ENCODE data around the gene GCNA.
"Not testable (repeated sequence)": the region's sequence is repeated elsewhere in the genome, so short reads cannot be mapped to it uniquely, and the experiment has no call there.

Gene GCNA

DNA sequence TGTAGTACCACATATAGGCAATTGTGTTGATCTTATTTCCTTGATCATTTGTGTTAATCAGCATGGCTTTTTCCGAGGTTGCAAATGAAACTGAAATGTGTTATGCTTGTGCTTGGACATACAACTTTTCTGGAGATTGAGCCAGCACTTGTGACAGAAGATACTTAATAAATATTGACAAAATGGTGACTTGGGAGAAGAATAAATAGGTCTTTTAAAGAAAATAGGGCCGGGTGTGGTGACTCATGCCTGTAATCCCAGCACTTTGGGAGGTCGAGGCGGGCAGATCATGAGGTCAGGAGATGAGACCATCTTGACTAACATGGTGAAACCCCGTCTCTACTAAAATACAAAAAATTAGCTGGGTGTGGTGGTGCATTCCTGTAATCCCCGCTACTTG lies 18.5 kb upstream of the GCNA start:
- not testable (repeated sequence) for DNase-seq

DNA sequence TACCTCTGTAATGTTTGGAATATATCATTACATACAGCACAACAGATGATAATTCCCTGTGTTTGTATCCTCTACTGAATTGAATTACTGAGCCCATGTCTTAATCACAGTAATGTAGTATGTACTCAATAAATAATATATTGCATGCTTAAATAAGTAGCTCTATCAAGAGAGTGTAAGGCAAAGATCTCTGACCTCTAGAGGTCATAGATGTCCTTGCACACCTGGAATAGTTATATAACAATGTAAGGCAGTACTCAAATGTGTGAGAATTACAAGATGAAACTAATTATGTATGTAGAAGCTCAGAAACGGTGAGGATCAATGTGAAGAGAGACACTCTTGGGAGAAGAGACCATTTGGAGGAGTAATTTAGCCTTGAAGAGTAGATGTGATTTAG lies 14.3 kb upstream of the GCNA start:
- DNase-seq, result no peak

DNA sequence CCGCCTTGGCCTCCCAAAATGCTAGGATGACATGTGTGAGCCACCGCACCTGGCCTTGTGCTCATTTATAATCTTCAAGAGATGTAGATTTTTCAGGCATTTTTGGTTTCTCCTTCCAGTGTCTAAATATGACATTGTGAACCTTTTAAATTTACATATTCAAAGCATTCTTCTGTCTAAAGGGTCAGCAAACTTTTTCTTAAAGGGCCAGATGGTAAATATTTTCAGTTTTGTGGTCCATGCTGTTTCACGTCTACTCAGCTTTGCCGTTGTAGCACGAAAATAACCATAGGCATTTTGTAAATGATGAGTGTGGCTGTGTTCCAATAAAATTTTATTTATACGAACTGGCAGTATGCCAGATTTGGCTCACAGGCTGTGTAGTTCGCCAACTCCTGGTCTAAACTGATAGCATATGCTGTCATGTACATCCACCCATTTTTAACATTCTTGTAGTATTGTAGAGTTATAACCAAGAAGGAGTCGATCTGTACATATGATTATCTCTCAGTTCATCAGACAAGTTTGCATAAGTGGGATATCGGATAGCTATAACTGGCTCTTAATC lies 12.7 kb upstream of the GCNA start:
- no peak for DNase-seq

DNA sequence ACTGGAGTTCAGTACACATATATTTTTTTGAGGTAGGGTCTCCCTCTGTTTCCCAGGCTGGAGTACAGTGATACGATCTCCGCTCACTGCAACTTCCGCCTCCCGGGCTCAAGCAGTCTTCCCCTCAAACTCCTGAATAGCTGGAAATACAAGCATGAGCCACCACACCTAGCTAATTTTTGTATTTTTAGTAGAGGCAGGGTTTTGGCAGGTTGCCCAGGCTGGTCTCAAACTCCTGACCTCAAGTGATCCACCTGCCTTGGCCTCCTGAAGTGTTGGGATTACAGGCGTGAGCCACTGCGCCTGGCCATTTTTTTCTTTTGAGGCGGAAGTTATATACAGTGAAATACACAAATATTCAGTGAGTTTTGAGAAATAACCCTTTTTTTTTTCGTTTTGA lies 6.8 kb upstream of the GCNA start:
- DNase-seq, result not testable (repeated sequence)

DNA sequence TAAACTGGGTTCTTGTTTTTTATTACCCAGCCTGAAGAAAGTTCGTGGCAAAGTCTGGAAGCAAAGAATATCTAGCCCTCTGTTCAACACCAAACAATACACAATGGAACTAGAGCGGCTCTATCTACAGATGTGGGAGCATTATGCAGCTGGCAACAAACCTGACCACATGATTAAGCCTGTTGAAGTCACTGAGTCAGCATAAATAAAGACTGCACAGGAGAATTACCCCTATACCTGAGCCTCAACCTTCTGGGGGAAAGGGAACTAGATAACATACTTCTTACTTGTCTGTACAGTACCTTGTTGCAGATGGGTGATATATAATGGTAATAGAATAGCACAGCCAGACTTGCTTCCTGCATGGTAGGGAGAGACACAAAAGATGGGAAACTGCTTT lies 4.6 kb upstream of the GCNA start:
- DNase-seq, result no peak

DNA sequence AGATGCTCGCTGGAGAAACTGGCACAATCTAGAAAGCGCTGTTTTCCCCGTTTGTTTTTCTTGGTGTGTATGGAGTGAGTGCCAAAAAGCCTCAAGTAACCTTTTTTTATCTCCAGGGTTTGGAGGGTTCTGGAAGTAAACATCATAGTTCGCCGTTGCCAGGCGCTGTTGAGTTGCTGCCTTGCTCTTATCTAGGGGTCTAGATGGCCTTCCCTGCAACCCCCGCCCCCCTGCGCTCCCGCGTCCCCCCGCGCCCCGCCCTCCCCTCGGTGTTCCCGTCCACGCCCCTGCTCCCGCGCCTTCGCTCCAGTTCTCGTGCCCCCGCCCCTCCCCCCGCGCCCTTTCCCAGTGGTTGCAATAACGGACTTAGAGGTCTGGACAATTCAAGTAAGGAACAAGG lies 555 bp upstream of the GCNA start:
- DNase-seq, result no peak

DNA sequence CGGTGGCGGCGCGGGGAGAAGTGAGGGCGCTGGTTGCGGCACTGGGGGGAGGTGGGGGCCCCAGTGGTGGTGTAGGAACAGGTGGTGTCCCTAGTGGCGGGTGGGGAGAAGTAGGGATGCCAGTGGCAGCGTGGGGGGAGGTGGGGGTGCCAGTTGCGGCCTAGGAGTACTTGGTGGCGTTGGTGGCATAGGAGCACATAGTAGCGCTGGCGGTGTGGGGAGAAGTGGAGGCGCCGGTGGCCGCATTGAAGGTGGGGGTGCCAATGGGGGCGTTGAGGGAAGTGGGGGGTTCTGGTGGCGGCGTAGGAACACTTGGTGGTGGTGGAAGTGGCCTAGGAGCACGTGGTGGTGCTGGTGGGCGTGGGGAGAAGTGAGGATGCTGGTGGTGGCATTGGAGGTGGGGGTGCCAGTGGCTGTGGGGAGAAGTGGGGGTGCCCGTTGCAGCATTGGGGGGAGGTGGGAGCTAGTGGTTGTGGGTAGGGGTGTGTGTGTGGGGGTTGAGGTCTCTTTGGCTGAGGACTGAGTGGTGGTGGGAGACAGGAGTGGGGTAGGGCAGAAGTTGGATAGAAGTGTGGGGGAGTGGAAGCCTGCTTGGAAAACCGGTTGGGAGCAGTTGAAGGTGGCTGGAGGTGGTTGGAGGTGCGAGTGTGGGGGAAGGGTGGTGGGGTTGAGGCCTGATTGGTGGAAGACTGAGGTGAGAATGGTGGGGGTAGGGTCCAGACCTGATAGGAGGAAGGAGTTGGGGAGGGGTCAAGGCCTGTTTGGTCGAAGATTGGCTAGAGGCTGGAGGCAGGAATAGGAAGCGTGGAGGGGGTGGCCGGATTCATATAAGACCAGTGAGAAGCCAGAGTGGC lies 1.1 kb downstream of the GCNA start:
- DNase-seq, result no peak

DNA sequence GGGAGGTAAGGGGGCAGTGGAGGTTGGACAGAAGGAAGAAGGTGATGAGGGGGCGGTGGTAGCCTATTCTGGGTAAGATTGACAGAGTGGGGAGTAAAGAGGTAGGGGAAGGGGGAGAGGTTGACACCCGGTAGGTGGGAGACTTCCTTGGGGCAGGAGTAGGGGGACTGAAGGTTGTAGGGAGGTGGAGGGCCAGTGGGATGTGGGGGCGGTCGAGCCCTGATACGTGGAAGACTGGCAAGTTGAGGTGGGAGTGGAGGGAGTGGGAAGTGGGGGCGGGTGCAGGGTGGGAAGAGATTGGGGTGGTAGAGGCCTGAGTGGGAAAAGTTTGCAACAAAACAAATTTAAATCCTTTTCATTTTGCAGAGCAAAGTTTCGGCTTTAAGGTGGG lies 1.7 kb downstream of the GCNA start:
- no peak for DNase-seq

DNA sequence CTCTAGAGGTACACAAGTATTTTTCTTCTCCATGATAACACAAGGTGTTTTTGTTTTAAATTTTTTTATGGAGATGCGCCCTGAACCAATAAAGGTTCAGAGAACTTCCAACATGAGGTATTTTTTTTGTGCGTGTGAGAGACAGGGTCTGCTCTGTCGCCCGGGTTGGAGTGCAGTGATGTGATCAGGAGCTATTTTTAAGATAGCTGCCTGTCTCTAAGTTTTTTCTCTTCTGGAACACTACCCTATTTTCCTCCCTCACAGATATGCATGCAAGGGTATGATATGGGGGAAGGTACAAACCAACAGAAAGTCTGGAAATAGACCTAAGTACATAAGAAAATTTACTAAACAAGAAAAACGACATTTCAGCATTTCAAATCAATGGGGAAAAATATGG lies 3.0 kb downstream of the GCNA start:
- DNase-seq, result no peak

DNA sequence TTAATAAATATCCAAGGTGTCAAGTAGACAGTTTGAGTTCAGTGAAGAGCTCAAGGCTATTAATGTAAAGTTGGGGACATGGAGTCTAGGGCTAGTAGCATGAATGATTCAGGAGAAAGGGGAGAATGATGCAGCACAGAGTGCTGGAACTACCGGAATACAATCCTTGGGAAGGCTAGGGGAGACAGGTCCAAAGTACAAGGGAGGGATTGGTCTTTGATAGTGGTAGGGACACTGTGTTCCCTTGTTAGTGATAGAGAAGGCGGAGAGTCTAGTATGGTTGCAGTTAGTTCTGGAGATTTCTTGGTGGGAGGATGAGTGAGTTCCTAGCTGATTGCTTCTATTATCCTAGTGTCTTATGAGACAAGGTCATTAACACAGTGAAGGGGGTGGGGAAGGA lies 8.7 kb downstream of the GCNA start:
- no peak for DNase-seq

DNA sequence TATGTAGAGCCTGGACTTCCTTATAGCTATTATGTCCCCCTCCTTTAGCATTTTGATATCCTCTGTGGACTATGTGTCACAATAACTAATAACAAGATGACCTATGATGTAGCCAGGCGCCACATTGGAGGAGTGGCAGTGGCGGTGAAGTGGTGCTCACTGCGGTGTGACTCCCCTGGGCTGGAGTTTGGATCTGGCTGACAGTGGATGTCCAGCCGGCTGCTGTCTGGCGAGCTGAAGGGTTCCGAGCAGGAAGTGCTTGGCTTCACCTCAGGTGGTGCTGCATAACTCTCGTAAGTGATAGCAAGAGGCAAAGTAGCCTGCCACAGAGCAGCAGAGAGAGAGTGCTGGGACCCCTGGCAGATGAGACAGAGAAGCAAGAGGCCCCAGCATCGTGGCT lies 15.0 kb downstream of the GCNA start:
- DNase-seq, result not testable (repeated sequence)

DNA sequence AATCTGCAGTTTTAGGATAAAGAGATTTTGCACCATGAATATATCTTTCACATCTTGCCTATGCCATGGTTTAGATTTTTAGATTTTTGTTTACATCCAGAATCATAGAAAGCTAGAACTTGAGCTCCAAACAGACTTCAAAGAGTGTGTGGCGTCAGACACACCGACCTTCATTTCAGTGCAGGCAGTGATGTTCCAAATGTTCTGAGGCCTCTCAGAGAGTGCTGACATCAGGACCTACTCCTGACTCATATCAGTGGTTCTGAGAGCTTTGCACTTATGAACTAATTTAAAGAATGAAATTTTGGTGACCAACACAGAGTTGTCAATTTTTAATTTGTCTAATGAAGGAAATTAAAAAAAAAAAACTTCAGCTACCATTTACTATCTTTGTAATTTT lies 21.7 kb downstream of the GCNA start:
- DNase-seq, result no peak

DNA sequence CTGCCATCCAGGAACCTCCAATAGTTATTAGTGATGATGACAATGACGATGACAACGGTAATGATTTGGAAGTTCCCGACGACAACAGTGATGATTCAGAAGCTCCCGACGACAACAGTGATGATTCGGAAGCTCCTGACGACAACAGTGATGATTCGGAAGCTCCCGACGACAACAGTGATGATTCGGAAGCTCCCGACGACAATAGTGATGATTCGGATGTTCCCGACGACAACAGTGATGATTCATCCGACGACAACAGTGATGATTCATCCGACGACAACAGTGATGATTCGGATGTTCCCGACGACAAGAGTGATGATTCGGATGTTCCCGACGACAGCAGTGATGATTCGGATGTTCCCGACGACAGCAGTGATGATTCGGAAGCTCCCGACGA lies 25.4 kb downstream of the GCNA start:
- no peak for DNase-seq

DNA sequence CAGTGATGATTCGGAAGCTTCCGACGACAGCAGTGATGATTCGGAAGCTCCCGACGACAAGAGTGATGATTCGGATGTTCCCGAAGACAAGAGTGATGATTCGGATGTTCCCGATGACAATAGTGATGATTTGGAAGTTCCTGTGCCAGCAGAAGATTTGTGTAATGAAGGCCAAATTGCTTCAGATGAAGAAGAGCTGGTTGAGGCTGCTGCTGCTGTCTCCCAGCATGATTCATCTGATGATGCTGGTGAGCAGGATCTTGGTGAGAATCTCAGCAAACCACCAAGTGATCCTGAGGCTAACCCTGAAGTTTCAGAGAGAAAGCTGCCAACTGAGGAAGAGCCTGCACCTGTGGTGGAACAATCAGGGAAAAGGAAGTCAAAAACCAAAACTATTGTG lies 25.9 kb downstream of the GCNA start:
- no peak for DNase-seq

DNA sequence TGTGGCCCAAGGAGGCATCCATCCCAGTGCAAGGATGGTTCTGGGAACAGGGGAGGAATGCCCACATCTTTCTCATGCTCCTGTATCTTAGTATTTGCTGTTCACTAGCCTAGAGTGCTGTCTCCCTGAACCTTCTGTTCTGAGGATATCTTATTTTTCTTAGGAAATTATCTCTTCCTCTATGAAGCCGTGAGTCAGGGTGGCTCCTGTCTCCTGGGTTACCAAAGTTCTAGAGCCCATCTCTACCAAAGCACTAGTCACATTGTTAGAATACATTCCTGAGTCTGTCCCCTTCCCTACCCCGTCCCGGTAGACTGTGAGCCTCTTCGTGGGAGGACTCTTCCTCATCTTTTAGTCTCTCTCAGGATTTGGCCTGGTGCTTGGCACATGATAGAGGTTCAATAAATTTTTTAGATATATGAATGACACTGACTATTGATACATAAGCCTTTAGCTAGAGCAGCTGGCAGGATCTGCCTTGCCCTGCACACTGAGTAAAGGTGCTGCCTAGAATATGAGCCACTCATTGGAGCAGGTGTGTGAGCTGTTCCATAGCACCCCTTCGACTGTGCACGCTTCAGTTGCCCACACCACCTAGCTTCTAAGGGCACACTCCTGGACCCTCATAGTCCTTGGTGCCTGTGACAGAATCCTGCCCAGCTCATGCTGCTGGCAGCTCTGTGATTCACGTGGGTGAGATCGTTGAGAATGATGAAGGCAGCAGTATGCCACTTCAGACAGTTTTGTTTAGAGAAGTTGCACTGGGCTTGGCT lies 26.7 kb downstream of the GCNA start:
- DNase-seq, result no peak

DNA sequence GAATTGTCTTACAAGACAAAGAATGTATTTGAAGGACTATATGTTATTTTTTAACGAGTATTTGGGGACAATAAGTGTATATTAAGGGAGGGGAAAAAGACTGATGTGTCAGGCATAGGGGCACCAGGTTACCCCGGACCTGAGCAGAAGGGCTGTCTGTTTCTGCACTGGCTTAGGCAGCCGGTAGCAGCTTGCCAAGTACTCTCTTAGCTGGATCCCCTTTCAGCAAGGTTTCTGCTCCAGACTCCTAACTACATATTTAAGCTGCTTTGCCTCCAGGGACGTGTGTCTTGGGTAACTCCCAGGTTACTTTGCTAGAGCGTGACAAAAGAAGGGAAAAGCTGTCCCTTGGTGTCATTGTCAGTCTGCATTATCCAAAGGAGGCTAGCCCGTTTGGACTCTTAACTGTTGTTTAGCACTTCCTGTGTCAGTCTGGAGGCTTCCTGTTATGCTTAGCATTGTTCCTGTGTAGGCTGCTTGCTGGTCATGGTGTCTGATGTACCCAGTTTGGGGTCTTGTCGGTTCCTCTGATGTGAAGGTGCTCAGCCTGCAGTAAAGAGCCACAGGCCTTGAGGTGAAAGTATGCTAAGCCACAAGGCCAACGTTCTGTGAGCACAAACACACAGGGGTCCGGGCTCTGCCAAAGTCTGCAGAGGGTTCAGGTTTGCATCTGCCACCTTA lies 28.4 kb downstream of the GCNA start:
- no peak for DNase-seq

DNA sequence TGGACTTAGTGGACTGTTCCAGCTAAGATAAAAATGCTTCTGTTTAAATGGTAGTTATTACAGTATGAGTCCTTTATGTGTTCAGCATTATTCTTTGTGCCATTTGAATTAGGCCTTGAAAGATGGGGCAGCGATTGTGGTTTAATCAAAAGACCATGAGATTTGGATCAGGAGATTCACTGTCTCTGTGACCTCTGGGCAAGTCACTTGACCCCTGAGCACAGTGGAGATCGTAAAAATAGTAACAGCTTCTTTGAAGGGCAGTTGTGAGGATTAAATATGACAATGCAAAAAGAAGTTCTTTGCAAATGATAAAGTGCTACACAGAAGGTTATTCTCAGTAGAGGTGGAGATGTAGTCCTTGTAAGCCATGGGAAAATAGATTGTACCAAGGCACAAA lies 29.3 kb downstream of the GCNA start:
- no peak for DNase-seq

DNA sequence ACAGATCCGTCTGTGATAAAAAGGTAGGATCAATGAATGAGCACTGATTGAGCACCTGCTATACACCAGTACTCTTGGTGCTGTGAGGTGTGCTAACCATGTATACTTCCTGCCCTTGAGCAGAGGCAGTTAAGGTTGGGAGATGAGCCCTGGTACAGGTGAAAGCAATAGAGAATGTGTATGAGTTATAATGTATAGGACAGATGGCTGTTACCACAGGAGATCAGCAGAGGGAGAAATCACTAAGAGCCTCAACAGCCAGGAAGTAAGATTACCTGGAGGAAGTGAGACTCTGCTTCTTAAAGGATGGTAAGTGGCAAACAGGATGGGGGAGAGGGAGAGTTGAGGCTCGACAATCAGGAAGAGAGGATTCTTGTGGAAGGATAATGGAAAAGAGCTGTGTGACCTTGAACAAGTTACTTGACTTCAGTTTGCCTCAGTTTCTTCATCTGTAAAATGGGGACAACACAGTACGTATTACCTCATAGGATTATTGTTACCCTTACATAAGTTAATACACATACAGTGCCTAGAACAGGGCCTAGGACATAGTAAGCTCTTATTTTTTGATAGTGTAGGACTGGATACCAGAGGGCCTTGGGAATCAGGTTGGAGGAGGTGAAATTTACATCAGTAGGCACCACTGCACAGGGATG lies 31.0 kb downstream of the GCNA start:
- no peak for DNase-seq

DNA sequence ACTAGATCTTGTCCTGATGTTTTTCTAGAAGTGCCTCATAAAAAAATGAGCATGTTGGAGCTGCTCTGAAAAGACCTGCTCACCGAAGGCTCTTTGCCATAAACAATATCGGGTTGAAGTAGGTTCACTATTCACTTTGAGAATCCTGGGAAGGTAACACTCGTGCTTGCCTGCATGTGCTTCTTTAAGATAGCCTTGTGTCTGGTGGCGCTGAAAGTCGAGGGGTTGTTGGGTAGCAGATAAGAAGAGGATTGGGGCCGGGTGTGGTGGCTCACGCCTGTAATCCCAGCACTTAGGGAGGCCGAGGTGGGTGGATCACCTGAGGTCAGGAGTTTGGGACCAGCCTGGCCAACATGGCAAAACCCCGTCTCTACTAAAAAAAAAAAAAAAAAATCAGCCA lies 33.5 kb downstream of the GCNA start:
- DNase-seq, result not testable (repeated sequence)

DNA sequence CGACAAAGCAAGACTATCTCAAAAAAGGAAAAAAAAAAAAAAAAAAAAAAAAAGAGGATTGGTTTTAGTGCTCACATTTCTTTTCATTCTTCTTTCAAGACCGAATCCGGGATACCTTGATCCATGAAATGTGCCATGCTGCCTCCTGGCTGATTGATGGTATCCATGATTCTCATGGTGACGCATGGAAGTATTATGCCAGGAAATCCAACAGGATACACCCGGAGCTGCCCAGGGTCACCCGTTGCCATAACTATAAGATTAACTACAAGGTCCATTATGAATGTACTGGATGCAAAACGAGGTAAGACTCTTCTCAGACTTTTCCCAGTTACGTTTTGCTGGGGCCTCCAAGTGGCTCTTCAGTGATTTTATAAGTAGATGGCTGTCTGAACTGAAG lies 34.0 kb downstream of the GCNA start:
- DNase-seq, result no peak

DNA sequence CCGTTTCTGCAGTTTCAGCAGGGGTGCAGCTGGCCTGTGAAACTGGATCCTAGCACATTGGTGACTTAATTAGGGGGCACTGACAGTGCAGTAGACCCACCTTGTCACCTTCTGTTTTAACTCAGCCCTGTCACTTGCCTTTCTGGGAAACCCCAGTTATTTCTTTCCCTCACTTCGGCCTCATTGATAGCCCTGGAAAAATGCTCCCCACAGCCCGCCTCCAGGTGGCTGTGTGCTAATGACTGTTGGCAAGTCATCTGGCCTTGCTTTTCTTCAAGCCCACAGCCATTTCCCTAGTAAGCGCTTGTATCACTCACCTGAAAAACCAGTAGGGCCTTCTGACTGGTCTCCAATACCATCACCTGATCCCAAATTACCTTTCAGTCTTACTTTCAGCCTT lies 36.8 kb downstream of the GCNA start:
- DNase-seq, result no peak

DNA sequence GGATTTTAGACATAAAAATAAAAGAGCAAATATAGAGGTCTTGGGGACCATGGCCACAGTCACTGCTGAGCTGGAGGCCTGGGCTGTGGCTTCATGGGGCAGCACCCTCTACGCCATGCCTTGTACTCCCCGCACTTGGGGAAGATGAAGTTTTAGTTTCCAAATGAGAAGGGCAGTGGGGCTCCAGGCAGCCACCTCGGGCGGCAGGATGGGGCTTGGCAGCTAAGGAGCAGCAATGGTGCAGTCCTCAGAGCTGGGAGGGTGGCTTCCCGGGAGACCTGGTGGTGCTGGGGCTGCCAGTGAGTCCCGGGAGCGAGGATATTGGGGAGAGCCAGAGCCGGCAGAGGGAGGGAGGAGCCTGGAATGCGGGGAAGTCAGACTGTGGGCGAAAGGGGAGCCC lies 37.7 kb downstream of the GCNA start:
- DNase-seq, result no peak
